Left lung (tissue), 10 donors: ENCODE data around the gene BBIP1. TPM values are rescaled to one million over a fixed set of nuclear protein-coding genes. Genes with fewer than 3 reads are reported as not detected.

Experiments used
- ATAC-seq: fragments of 200-7000 bp; cut with Tn5 transposase; one replicate; pipeline ENCODE4 v1.9.1; 2020; ENCODE audit warnings: moderate library complexity
- DNase-seq, 4 donors: peaks; one replicate each; pipeline ENCODE4 v3.0.0-alpha.2; 2013 to 2020
- H3K27ac ChIP-seq, 2 donors: fragments of 200-600 bp; sonication (generic) in 1 of 2; one replicate each; pipeline versions ENCODE4 v1.5.0 to v1.8.0; 2020 to 2021
- H3K27me3 ChIP-seq, 2 donors: fragments of 200-600 bp; sonication (generic) in 1 of 2; one replicate each; pipeline versions ENCODE4 v1.5.0 to v1.8.0; 2020 to 2021
- H3K36me3 ChIP-seq, 2 donors: fragments of 200-600 bp; sonication (generic) in 1 of 2; one replicate each; pipeline versions ENCODE4 v1.5.0 to v1.8.0; 2020 to 2021
- H3K4me1 ChIP-seq, 2 donors: fragments of 200-600 bp; one replicate each; pipeline ENCODE4 v1.8.0; 2021
- H3K4me3 ChIP-seq, 2 donors: fragments of 200-600 bp; sonication (generic) in 1 of 2; one replicate each; pipeline versions ENCODE4 v1.5.0 to v1.8.0; 2020 to 2021; ENCODE audit warnings: mild to moderate bottlenecking in 1 of 2
- H3K9me3 ChIP-seq, 2 donors: fragments of 200-600 bp; sonication (generic) in 1 of 2; one replicate each; pipeline versions ENCODE4 v1.5.0 to v1.8.0; 2020 to 2021
- intact Hi-C, 2 donors: fragments of 100-400 bp; cut with DNase I; formaldehyde crosslinking; loops; one replicate each; pipeline versions ENCODE4 v1.11.2 to v1.14.2; 2022
- polyA plus RNA-seq, 6 donors: library from polyadenylated mRNA; unstranded; fragments of 120-200 nt; gene quantifications; one replicate each; pipeline ENCODE4 v1.2.1, GENCODE V29; 2013; ENCODE audit not compliant: insufficient read length in 6 of 6
- total RNA-seq, 2 donors: library from RNA; stranded (reverse); fragmentation: NEBNext Ultra II Directional; extraction: Animal tissue kit (Norgen Biotek cat#: 25700); gene quantifications; one replicate each; pipeline ENCODE4 v1.2.1, GENCODE V29; 2021
- TF ChIP-seq, protein P1 (sequence below), 2 donors: fragments of 200-600 bp; sonication (generic) in 1 of 2; IDR thresholded peaks; one replicate each; pipeline versions ENCODE4 v1.5.0 to v1.8.0; 2021; ENCODE audit warnings: antibody characterized with exemption in 2 of 2
- donor health status: DM: no; HTN: yes; CAD: no.
- donor health status: DM: no; HTN: no; CAD: no.

The BBIP1 gene
- total and polyA plus RNA-seq, 8 donors: 22.6 to 62.9 (median 52.2) TPM

DNA sequence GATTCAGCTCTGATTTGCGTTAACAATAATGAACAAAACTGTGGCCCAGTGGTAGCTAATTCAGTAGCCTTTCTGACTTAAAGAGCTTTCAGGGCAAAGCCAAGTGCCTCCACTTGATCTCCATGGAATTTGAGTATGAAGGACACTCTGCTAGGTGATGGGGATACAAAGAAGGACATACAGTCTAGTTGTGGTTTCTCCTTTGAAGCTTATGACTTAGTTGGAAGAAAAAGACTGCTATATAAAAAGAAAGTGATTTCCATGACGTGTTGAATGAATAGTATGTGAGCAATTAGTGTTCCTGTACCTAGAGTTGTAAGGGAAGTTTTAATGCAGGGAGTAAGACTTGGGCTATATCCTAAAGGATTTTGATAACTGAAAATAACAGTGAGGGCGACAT, 39.0 kb downstream of the BBIP1 start:
- Histone ChIP-seq H3K27ac (no peak overlapping the region), H3K36me3 (peaks cover 0 to 21% of the 10 kb centered on the region in 2 donors), H3K4me1 (peaks cover 0 to 9% of the 10 kb centered on the region in 2 donors), H3K4me3 (no peak overlapping the region), H3K27me3 (no peaks in the 10 kb centered on the region), H3K9me3 (no peaks in the 10 kb centered on the region)
- intact Hi-C loops: no loop called here
- DNase-seq (no peak), ATAC-seq (peak; percentile 62)
- TF ChIP-seq, protein P1, sequence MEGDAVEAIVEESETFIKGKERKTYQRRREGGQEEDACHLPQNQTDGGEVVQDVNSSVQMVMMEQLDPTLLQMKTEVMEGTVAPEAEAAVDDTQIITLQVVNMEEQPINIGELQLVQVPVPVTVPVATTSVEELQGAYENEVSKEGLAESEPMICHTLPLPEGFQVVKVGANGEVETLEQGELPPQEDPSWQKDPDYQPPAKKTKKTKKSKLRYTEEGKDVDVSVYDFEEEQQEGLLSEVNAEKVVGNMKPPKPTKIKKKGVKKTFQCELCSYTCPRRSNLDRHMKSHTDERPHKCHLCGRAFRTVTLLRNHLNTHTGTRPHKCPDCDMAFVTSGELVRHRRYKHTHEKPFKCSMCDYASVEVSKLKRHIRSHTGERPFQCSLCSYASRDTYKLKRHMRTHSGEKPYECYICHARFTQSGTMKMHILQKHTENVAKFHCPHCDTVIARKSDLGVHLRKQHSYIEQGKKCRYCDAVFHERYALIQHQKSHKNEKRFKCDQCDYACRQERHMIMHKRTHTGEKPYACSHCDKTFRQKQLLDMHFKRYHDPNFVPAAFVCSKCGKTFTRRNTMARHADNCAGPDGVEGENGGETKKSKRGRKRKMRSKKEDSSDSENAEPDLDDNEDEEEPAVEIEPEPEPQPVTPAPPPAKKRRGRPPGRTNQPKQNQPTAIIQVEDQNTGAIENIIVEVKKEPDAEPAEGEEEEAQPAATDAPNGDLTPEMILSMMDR (IDR thresholded peaks at IDR 0.05): no peak

DNA sequence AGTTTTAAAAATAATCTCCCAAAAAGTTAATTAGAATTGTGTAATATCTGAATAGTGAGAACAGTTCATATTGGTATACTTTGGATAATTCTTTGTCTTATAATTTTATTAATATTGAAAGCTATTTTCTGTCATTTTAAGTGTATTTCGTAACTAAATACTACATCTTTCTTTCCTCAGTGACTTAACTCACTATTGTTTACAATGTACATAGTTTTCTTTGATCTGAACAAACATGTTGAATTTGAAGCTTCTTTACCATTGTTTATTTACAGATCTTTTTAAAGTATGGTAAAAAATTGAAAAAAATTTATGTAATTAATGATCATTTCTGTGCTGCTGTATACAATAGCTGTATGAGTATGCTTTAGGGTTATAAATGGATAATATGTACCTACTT, 42.2 kb downstream of the BBIP1 start:
- TF ChIP-seq, protein P1 (IDR thresholded peaks at IDR 0.05): no peak
- H3K27ac ChIP-seq: no peak overlapping the region
- no peak for ATAC-seq

DNA sequence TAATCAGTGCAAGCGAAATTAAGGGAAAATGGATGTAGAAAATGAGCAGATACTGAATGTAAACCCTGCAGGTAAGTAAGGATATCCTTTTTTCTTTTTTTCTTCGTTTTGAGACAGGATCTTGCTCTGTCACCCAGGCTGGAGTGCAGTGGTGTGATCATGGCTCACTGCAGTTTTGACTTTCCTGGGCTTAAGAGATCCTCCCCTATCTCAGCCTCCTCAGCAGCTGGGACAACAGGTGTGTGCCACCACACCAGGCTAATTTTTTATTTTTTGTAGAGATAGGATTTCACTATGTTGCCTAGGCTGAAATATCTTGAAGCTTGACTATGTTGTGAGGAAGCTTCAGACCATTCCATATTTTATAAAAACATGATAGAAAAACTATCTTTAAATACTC, 43.0 kb downstream of the BBIP1 start:
- Histone ChIP-seq H3K4me1 (peaks cover 6 to 28% of the 10 kb centered on the region in 2 donors), H3K4me3 (no peak overlapping the region), H3K36me3 (no peaks in the 10 kb centered on the region), H3K27me3 (no peaks in the 10 kb centered on the region), H3K9me3 (no peaks in the 10 kb centered on the region), H3K27ac (no peak overlapping the region)
- DNase-seq: no peak
- TF ChIP-seq, protein P1 (IDR thresholded peaks at IDR 0.05): no peak
- intact Hi-C loops: no loop called here
- no peak for ATAC-seq

More for the DNA sequence above, 42.2 kb downstream of the BBIP1 start:
- peaks cover 0 to 7% of the 10 kb centered on the region in 2 donors for H3K36me3 ChIP-seq
- no peak for DNase-seq
- no peaks in the 10 kb centered on the region for H3K27me3 ChIP-seq
- no peak overlapping the region for H3K4me3 ChIP-seq
- intact Hi-C loops: no loop called here
- peaks cover 3 to 27% of the 10 kb centered on the region in 2 donors for H3K4me1 ChIP-seq
- no peaks in the 10 kb centered on the region for H3K9me3 ChIP-seq

DNA sequence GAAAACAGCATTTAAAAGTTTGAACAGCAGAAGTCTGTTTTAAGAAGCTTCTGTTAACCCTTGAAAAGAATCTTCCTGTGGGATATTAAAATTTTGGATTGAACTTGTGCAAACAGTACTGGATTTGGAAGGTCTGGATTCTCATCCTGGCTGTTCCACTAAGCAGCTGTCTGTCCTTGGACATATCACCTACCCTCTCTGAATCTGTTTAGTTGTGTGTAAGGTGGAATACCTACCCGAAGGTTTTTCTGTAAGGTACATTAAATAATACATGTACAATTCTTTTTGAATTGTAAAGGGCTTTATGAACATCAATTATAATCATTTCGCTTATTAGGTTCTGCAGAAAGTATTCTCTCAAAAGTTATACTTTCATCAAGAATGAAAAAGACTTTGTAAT, 45.0 kb downstream of the BBIP1 start:
- Histone ChIP-seq H3K27ac (peak overlapping the region in 1 of 2 donors; percentile 97), H3K36me3 (no peaks in the 10 kb centered on the region), H3K4me1 (peaks cover 9 to 32% of the 10 kb centered on the region in 2 donors), H3K27me3 (no peaks in the 10 kb centered on the region), H3K9me3 (no peaks in the 10 kb centered on the region), H3K4me3 (peak overlapping the region; percentile 82 to 94)
- intact Hi-C loops: no loop called here
- no peak for ATAC-seq
- no peak for DNase-seq
- TF ChIP-seq, protein P1 (IDR thresholded peaks at IDR 0.05): no peak

DNA sequence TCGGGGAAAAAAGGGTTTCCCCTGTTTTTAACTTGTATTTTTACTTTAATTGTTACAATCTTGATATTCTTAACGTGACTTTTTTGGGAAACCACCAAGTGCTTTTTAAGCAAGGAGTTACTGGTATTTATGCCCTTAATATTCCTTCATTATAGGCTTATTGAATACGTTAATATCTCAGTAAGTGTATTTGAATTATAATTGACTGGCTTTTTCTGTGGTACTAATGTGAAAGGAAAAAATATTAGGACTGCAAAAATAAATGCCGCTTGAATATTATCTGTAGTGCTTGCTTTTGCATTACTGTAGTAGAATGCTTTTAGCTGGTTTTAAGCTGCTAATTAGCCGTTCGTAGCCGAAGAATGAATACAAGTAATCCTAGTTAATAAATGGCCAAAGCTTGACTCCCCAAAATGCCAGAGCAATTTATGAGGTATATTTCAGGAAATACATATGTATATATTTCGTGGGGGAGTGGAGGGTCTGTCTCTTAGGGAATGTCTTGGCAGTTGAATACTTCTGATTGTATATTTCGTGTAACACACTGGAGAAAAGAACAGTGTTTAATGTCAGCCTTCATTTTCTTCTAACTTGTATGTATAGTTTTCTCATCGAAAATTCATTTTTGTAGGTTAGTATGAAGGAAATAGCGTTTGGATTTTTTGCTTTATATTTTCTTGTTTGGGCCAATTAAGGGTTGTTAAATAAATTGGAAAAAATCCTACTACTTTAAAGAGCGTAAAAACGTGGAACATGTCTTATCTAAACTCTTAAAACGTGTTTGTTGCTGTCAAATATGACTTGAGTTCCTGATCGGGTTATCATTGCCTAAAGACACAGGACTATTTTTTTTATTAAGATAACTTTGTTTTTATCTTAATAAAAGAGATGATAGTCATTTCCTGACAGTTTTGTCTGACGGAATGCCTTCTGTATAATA, 45.7 kb downstream of the BBIP1 start:
- Histone ChIP-seq H3K4me1 (peaks cover 9 to 39% of the 10 kb centered on the region in 2 donors), H3K27ac (peak overlapping the region; percentile 96 to 97), H3K9me3 (no peaks in the 10 kb centered on the region), H3K4me3 (peak overlapping the region; percentile 82 to 94), H3K27me3 (no peaks in the 10 kb centered on the region), H3K36me3 (no peaks in the 10 kb centered on the region)
- ATAC-seq (no peak), DNase-seq (no peak)
- TF ChIP-seq, protein P1 (IDR thresholded peaks at IDR 0.05): no peak
- intact Hi-C loops: no loop called here
